ENCODE results near the gene RTKN. TPM values are rescaled to one million over a fixed set of nuclear protein-coding genes. Genes with fewer than 3 reads are reported as not detected.
A peak's percentile ranks its signal among the peaks of the same experiment; 100 is the strongest.

Gene RTKN
- total and polyA plus RNA-seq, 9 of the 15 experiments (the other 6 are each of a cell fraction or from before 2014, with no cell fraction given): 0.14 to 6.9 (median 3.6) TPM

DNA sequence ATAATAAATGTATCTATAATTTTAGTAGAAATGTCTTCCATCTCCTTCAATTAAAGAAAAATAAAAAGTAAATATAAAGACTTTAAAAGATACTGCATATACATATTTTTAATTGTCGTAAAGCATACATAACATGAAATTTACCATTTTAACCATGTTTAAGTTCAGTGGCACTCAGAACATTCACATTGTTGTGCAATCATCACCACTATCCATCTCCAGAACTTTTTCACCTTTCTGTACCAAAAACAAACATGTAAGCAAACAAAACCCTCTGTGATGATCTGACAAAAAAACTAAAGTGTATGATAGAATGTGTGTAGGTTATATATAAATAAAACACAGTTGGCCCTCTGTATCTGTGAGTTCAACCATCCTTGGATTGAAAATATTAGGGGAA lies 48.2 kb downstream of the RTKN start:
- no peaks in the 10 kb centered on the region for H3K27me3 ChIP-seq (ENCODE audit: control insufficient read depth in 2 of 2, insufficient read depth in 2 of 2, low read length in 2 of 2)
- no peaks in the 10 kb centered on the region for H3K9me1 ChIP-seq (ENCODE audit: control insufficient read depth, insufficient read depth, low read length)
- in situ Hi-C loops (cut with MboI) (no loop called here), intact Hi-C loops (cut with micrococcal nuclease) (loop anchor here (5.0 to 10.0 kb wide), 3 partner anchors 126 to 569 kb away; partner anchors contain the start of gene STAMBP)
- no peak overlapping the region for H2AFZ ChIP-seq (ENCODE audit: low read depth, low read length)
- POLR2A ChIA-PET: no interaction called here
- CTCF ChIA-PET (ENCODE audit: low intra/inter-chr PET ratio): no interaction called here
- BruUV-seq (replicated peaks): no TSS peak
- DNase-seq (ENCODE audit: extremely low read depth in 1 of 4, low spot score in 3 of 4): no peak
- no peak overlapping the region for H3K9ac ChIP-seq (ENCODE audit: insufficient read depth in 1 of 2, low read depth in 2 of 2, low read length in 2 of 2)
- no peak for ATAC-seq
- peaks cover 26% of the 10 kb centered on the region for H3K79me2 ChIP-seq (ENCODE audit: control insufficient read depth, insufficient read depth, low read length)
- no peaks in the 10 kb centered on the region for H3K36me3 ChIP-seq (ENCODE audit: control insufficient read depth, insufficient read depth, low read length)
- no peaks in the 10 kb centered on the region for H3K9me3 ChIP-seq (replicated peaks; ENCODE audit: control insufficient read depth, insufficient read depth, low read depth, low read length)
- TF ChIP-seq CEBPB (tag; IDR thresholded peaks at IDR 0.05) (peak; percentile 71), CEBPG (CRISPR knock-in tag; IDR thresholded peaks at IDR 0.05) (no peak), CEBPG (tag; conservative IDR thresholded peaks at IDR 0.05 in 1 of 2, IDR thresholded peaks at IDR 0.05 in 1 of 2) (0 out of 4 replicates have a peak, but pooled peaks have one; percentile 19 to 42), ZNF280B (CRISPR knock-in tag; IDR thresholded peaks at IDR 0.05) (no peak)
- no peaks in the 10 kb centered on the region for H4K20me1 ChIP-seq (replicated peaks; ENCODE audit: control insufficient read depth, insufficient read depth, low read length)
- H3K4me1 ChIP-seq (replicated peaks in 1 of 2; ENCODE audit: control insufficient read depth in 2 of 2, insufficient read depth in 2 of 2, low read length in 2 of 2): peaks cover 3 to 10% of the 10 kb centered on the region in 2 experiments; a peak in 3 of 5 replicates
- no peak overlapping the region for H3K4me3 ChIP-seq
- WGBS (ENCODE audit: insufficient coverage, low coverage, missing lambda C conversion rate): 86% methylated on average over 1 of the region's 1 CpG
- no peak for FAIRE-seq
- H3K27ac ChIP-seq (ENCODE audit: extremely low read depth, low read depth, low read length): no peak overlapping the region
- H3K4me2 ChIP-seq (ENCODE audit: insufficient read depth, low read length): no peak overlapping the region

Measured in K562 (cell line).